ENCODE measurements around the gene DAP.

- TF ChIP-seq, protein P1, sequence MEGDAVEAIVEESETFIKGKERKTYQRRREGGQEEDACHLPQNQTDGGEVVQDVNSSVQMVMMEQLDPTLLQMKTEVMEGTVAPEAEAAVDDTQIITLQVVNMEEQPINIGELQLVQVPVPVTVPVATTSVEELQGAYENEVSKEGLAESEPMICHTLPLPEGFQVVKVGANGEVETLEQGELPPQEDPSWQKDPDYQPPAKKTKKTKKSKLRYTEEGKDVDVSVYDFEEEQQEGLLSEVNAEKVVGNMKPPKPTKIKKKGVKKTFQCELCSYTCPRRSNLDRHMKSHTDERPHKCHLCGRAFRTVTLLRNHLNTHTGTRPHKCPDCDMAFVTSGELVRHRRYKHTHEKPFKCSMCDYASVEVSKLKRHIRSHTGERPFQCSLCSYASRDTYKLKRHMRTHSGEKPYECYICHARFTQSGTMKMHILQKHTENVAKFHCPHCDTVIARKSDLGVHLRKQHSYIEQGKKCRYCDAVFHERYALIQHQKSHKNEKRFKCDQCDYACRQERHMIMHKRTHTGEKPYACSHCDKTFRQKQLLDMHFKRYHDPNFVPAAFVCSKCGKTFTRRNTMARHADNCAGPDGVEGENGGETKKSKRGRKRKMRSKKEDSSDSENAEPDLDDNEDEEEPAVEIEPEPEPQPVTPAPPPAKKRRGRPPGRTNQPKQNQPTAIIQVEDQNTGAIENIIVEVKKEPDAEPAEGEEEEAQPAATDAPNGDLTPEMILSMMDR (conservative IDR thresholded peaks at IDR 0.05) = no peak
- TF ChIP-seq EZH2 (IDR thresholded peaks at IDR 0.05; ENCODE audit: low read depth) = no peak
Measured at GRCh38 chr5:10808347-10809226, 47.6 kb upstream of the DAP start.

Data from PC-9 (cell line).